GM23338 (cell line): ENCODE data around the gene LCP1. TPM values are rescaled to one million over a fixed set of nuclear protein-coding genes. Genes with fewer than 3 reads are reported as not detected.
A peak's percentile ranks its signal among the peaks of the same experiment; 100 is the strongest.

ENCODE experiments used
- ATAC-seq: fragments of 200-7000 bp; cut with Tn5 transposase; 3 replicates; pipeline ENCODE4 v1.9.1; 2020
- DNase-seq: peaks from one replicate; pipeline ENCODE4 v3.0.0-alpha.2; 2015; ENCODE audit warnings: low spot score
- H2AFZ ChIP-seq: fragments of 200-600 bp; sonication (generic); 2 replicates; pipeline ENCODE4 v1.8.0; 2016; ENCODE audit warnings: antibody characterized with exemption, mild to moderate bottlenecking, moderate library complexity
- H3F3A ChIP-seq: fragments of 200-600 bp; sonication (generic); replicated peaks from 2 replicates; pipeline ENCODE4 v1.8.0; 2017; ENCODE audit warnings: antibody characterized with exemption, mixed run types, low read depth
- H3K27ac ChIP-seq: fragments of 200-600 bp; sonication (generic); 2 replicates; pipeline ENCODE4 v1.6.1; 2016; ENCODE audit warnings: low read depth
- H3K27me3 ChIP-seq: fragments of 200-600 bp; sonication (generic); 2 replicates; pipeline ENCODE4 v1.8.0; 2016; ENCODE audit warnings: mild to moderate bottlenecking, mixed run types, moderate library complexity; ENCODE audit not compliant: insufficient read depth
- H3K36me3 ChIP-seq: fragments of 200-600 bp; sonication (generic); 2 replicates; pipeline ENCODE4 v1.8.0; 2016; ENCODE audit warnings: mild to moderate bottlenecking; ENCODE audit not compliant: insufficient read depth
- H3K4me1 ChIP-seq: fragments of 200-600 bp; sonication (generic); 2 replicates; pipeline ENCODE4 v1.8.0; 2016; ENCODE audit warnings: mild to moderate bottlenecking, moderate library complexity; ENCODE audit not compliant: insufficient read depth
- H3K4me2 ChIP-seq: fragments of 200-600 bp; sonication (generic); 2 replicates; pipeline ENCODE4 v1.7.1; 2017; ENCODE audit warnings: mixed run types
- H3K4me3 ChIP-seq: fragments of 200-600 bp; sonication (generic); 2 replicates; pipeline ENCODE4 v1.6.1; 2016; ENCODE audit warnings: mixed run types
- H3K79me2 ChIP-seq: fragments of 200-600 bp; sonication (generic); replicated peaks from 2 replicates; pipeline ENCODE4 v1.8.0; 2017; ENCODE audit warnings: mild to moderate bottlenecking; ENCODE audit not compliant: insufficient read depth
- H3K9me2 ChIP-seq: fragments of 200-600 bp; sonication (generic); 2 replicates; pipeline ENCODE4 v1.8.0; 2017; ENCODE audit not compliant: insufficient read depth
- H4K20me1 ChIP-seq: fragments of 200-600 bp; sonication (generic); replicated peaks from 2 replicates; pipeline ENCODE4 v1.8.0; 2017; ENCODE audit warnings: mild to moderate bottlenecking; ENCODE audit not compliant: insufficient read depth
- H3K27ac Mint-ChIP-seq: 2 replicates; pipeline ENCODE4 v1.8.0; 2020; ENCODE audit warnings: inconsistent platforms, mild to moderate bottlenecking, moderate library complexity, mixed read lengths
- H3K27me3 Mint-ChIP-seq: 3 replicates; pipeline ENCODE4 v1.8.0; 2022; ENCODE audit warnings: low read depth, mild to moderate bottlenecking, moderate library complexity, mixed read lengths, inconsistent platforms; ENCODE audit not compliant: insufficient read depth, poor library complexity
- H3K36me3 Mint-ChIP-seq: 3 replicates; pipeline ENCODE4 v1.8.0; 2021; ENCODE audit warnings: low read depth, mild to moderate bottlenecking, inconsistent platforms, moderate library complexity, mixed read lengths
- H3K4me1 Mint-ChIP-seq: 3 replicates; pipeline ENCODE4 v1.8.0; 2020; ENCODE audit warnings: mild to moderate bottlenecking, inconsistent platforms, mixed read lengths
- H3K4me3 Mint-ChIP-seq: 3 replicates; pipeline ENCODE4 v1.8.0; 2021; ENCODE audit warnings: moderate library complexity, mild to moderate bottlenecking, inconsistent platforms, mixed read lengths
- H3K9me3 Mint-ChIP-seq: 3 replicates; pipeline ENCODE4 v1.8.0; 2020; ENCODE audit warnings: moderate library complexity, mild to moderate bottlenecking, inconsistent platforms, mixed read lengths
- CREB1 ChIP-seq: fragments of 250-450 bp; sonication (Bioruptor Pico); IDR thresholded peaks from 2 replicates; pipeline ENCODE4 v1.5.0; 2020; ENCODE audit warnings: low read depth, mild to moderate bottlenecking, moderate library complexity
- ETS1 ChIP-seq: IDR thresholded peaks from 2 replicates; pipeline ENCODE4 v1.6.1; 2016; ENCODE audit warnings: antibody characterized with exemption
- EZH2 ChIP-seq: fragments of 200-600 bp; sonication (generic); IDR thresholded peaks from one replicate; pipeline ENCODE4 v1.8.0; 2017; ENCODE audit warnings: antibody characterized with exemption, mild to moderate bottlenecking, low read depth; ENCODE audit not compliant: unreplicated experiment
- EZH2phosphoT487 ChIP-seq: fragments of 200-600 bp; sonication (generic); IDR thresholded peaks from one replicate; pipeline ENCODE4 v1.8.1; 2018; ENCODE audit warnings: antibody characterized with exemption; ENCODE audit not compliant: unreplicated experiment
- JUNB ChIP-seq: IDR thresholded peaks from one replicate; pipeline ENCODE4 v1.6.1; 2016; ENCODE audit warnings: antibody characterized with exemption; ENCODE audit not compliant: unreplicated experiment
- NANOG ChIP-seq: IDR thresholded peaks from 2 replicates; pipeline ENCODE4 v1.6.1; 2016; ENCODE audit warnings: antibody characterized with exemption, borderline replicate concordance
- POLR2AphosphoS5 ChIP-seq: IDR thresholded peaks from 2 replicates; pipeline ENCODE4 v1.6.1; 2016; ENCODE audit warnings: antibody characterized with exemption, low read depth
- STAT1 ChIP-seq: IDR thresholded peaks from one replicate; pipeline ENCODE4 v1.6.1; 2016; ENCODE audit warnings: antibody characterized with exemption; ENCODE audit not compliant: unreplicated experiment
- ZNF114 ChIP-seq: fragments of 250-450 bp; sonication (Bioruptor Pico); IDR thresholded peaks from 2 replicates; pipeline ENCODE4 v1.5.0; 2020; ENCODE audit warnings: mild to moderate bottlenecking, moderate library complexity
- ZNF331 ChIP-seq: fragments of 250-450 bp; sonication (Bioruptor Pico); IDR thresholded peaks from 2 replicates; pipeline ENCODE4 v1.5.0; 2020; ENCODE audit warnings: low read depth, mild to moderate bottlenecking, moderate library complexity
- polyA plus RNA-seq: library from polyadenylated mRNA; unstranded; fragments of >200 nt; fragmentation: Nextera tagmentation; extraction: Ambion mirVana; gene quantifications from 2 replicates; pipeline ENCODE4 v1.2.1, GENCODE V29; 2016
- total RNA-seq: library from RNA; depleted of rRNA; stranded (reverse); fragments of >200 nt; shearing (Covaris generic); gene quantifications from 2 replicates; pipeline ENCODE4 v1.2.3, GENCODE V29; 2014
- TF ChIP-seq, protein P1 (sequence below), 2 experiments: fragments of 200-600 bp in 1 of 2; sonication (generic) in 1 of 2; conservative IDR thresholded peaks; 2 replicates each; pipeline versions ENCODE4 v1.5.1 to v1.6.1; 2016 to 2017; ENCODE audit warnings: antibody characterized with exemption in 2 of 2, low read depth in 2 of 2, mild to moderate bottlenecking in 2 of 2, moderate library complexity in 1 of 2
- TF ChIP-seq, protein P2 (sequence below): IDR thresholded peaks from one replicate; pipeline ENCODE4 v1.6.1; 2018; ENCODE audit warnings: antibody characterized with exemption; ENCODE audit not compliant: unreplicated experiment
- TF ChIP-seq, protein P3 (sequence below): fragments of 250-450 bp; sonication (Bioruptor Pico); IDR thresholded peaks from 2 replicates; pipeline ENCODE4 v1.5.0; 2020; ENCODE audit warnings: mild to moderate bottlenecking, moderate library complexity

Gene LCP1
- total and polyA plus RNA-seq, 2 experiments from 2014 or later, result 1.9 to 3.4 TPM

- Histone ChIP-seq H3K4me2 (no peak overlapping the region), H4K20me1 (no peaks in the 10 kb centered on the region), H2AFZ (peak overlapping the region; percentile 64; the same call in 1 of the 2 replicates), H3K27ac (no peak overlapping the region), H3F3A (no peaks in the 10 kb centered on the region), H3K4me1 (peaks cover 14% of the 10 kb centered on the region), H3K79me2 (no peaks in the 10 kb centered on the region), H3K36me3 (no peaks in the 10 kb centered on the region), H3K9me2 (no peaks in the 10 kb centered on the region), H3K4me3 (no peak overlapping the region), H3K27me3 (no peaks in the 10 kb centered on the region)
- TF ChIP-seq STAT1 (no peak), CREB1 (CRISPR knock-in tag) (no peak), ZNF331 (no peak), EZH2 (no peak), EZH2phosphoT487 (no peak), ZNF114 (CRISPR knock-in tag) (no peak), POLR2AphosphoS5 (no peak), ETS1 (no peak), NANOG (no peak), JUNB (no peak)
- TF ChIP-seq, protein P1, sequence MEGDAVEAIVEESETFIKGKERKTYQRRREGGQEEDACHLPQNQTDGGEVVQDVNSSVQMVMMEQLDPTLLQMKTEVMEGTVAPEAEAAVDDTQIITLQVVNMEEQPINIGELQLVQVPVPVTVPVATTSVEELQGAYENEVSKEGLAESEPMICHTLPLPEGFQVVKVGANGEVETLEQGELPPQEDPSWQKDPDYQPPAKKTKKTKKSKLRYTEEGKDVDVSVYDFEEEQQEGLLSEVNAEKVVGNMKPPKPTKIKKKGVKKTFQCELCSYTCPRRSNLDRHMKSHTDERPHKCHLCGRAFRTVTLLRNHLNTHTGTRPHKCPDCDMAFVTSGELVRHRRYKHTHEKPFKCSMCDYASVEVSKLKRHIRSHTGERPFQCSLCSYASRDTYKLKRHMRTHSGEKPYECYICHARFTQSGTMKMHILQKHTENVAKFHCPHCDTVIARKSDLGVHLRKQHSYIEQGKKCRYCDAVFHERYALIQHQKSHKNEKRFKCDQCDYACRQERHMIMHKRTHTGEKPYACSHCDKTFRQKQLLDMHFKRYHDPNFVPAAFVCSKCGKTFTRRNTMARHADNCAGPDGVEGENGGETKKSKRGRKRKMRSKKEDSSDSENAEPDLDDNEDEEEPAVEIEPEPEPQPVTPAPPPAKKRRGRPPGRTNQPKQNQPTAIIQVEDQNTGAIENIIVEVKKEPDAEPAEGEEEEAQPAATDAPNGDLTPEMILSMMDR (conservative IDR thresholded peaks at IDR 0.05; ENCODE audit: low read depth in 2 of 2), result no peak
- TF ChIP-seq, protein P2, sequence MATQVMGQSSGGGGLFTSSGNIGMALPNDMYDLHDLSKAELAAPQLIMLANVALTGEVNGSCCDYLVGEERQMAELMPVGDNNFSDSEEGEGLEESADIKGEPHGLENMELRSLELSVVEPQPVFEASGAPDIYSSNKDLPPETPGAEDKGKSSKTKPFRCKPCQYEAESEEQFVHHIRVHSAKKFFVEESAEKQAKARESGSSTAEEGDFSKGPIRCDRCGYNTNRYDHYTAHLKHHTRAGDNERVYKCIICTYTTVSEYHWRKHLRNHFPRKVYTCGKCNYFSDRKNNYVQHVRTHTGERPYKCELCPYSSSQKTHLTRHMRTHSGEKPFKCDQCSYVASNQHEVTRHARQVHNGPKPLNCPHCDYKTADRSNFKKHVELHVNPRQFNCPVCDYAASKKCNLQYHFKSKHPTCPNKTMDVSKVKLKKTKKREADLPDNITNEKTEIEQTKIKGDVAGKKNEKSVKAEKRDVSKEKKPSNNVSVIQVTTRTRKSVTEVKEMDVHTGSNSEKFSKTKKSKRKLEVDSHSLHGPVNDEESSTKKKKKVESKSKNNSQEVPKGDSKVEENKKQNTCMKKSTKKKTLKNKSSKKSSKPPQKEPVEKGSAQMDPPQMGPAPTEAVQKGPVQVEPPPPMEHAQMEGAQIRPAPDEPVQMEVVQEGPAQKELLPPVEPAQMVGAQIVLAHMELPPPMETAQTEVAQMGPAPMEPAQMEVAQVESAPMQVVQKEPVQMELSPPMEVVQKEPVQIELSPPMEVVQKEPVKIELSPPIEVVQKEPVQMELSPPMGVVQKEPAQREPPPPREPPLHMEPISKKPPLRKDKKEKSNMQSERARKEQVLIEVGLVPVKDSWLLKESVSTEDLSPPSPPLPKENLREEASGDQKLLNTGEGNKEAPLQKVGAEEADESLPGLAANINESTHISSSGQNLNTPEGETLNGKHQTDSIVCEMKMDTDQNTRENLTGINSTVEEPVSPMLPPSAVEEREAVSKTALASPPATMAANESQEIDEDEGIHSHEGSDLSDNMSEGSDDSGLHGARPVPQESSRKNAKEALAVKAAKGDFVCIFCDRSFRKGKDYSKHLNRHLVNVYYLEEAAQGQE, result no peak
- TF ChIP-seq, protein P3, sequence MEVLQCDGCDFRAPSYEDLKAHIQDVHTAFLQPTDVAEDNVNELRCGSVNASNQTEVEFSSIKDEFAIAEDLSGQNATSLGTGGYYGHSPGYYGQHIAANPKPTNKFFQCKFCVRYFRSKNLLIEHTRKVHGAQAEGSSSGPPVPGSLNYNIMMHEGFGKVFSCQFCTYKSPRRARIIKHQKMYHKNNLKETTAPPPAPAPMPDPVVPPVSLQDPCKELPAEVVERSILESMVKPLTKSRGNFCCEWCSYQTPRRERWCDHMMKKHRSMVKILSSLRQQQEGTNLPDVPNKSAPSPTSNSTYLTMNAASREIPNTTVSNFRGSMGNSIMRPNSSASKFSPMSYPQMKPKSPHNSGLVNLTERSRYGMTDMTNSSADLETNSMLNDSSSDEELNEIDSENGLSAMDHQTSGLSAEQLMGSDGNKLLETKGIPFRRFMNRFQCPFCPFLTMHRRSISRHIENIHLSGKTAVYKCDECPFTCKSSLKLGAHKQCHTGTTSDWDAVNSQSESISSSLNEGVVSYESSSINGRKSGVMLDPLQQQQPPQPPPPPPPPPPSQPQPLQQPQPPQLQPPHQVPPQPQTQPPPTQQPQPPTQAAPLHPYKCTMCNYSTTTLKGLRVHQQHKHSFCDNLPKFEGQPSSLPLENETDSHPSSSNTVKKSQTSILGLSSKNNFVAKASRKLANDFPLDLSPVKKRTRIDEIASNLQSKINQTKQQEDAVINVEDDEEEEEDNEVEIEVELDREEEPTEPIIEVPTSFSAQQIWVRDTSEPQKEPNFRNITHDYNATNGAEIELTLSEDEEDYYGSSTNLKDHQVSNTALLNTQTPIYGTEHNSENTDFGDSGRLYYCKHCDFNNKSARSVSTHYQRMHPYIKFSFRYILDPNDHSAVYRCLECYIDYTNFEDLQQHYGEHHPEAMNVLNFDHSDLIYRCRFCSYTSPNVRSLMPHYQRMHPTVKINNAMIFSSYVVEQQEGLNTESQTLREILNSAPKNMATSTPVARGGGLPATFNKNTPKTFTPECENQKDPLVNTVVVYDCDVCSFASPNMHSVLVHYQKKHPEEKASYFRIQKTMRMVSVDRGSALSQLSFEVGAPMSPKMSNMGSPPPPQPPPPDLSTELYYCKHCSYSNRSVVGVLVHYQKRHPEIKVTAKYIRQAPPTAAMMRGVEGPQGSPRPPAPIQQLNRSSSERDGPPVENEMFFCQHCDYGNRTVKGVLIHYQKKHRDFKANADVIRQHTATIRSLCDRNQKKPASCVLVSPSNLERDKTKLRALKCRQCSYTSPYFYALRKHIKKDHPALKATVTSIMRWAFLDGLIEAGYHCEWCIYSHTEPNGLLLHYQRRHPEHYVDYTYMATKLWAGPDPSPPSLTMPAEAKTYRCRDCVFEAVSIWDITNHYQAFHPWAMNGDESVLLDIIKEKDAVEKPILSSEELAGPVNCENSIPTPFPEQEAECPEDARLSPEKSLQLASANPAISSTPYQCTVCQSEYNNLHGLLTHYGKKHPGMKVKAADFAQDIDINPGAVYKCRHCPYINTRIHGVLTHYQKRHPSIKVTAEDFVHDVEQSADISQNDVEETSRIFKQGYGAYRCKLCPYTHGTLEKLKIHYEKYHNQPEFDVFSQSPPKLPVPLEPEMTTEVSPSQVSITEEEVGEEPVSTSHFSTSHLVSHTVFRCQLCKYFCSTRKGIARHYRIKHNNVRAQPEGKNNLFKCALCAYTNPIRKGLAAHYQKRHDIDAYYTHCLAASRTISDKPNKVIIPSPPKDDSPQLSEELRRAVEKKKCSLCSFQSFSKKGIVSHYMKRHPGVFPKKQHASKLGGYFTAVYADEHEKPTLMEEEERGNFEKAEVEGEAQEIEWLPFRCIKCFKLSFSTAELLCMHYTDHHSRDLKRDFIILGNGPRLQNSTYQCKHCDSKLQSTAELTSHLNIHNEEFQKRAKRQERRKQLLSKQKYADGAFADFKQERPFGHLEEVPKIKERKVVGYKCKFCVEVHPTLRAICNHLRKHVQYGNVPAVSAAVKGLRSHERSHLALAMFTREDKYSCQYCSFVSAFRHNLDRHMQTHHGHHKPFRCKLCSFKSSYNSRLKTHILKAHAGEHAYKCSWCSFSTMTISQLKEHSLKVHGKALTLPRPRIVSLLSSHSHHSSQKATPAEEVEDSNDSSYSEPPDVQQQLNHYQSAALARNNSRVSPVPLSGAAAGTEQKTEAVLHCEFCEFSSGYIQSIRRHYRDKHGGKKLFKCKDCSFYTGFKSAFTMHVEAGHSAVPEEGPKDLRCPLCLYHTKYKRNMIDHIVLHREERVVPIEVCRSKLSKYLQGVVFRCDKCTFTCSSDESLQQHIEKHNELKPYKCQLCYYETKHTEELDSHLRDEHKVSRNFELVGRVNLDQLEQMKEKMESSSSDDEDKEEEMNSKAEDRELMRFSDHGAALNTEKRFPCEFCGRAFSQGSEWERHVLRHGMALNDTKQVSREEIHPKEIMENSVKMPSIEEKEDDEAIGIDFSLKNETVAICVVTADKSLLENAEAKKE (CRISPR knock-in tag), result no peak
- DNase-seq (no peak), ATAC-seq (no peak)
- Mint-ChIP-seq H3K36me3 (no peaks in the 10 kb centered on the region), H3K4me1 (peaks cover 11% of the 10 kb centered on the region; the same call in 2 of the 3 replicates), H3K27ac (no peak overlapping the region), H3K4me3 (no peak overlapping the region), H3K27me3 (peaks cover 2% of the 10 kb centered on the region), H3K9me3 (no peaks in the 10 kb centered on the region)
Observed at GRCh38 chr13:46176756-46177155, 5.2 kb downstream of the LCP1 start.
